Sigmoid colon (tissue), 7 donors: ENCODE data around the gene NEK6. TPM values are rescaled to one million over a fixed set of nuclear protein-coding genes. Genes with fewer than 3 reads are reported as not detected.

ENCODE experiments used
- DNase-seq: peaks from one replicate; pipeline ENCODE4 v3.0.0-alpha.2; 2019
- H3K27ac ChIP-seq, 4 donors: fragments of 200-600 bp; sonication (generic); one replicate each; pipeline ENCODE4 v1.5.1; 2016 to 2019; ENCODE audit warnings: mild to moderate bottlenecking in 1 of 4
- H3K27me3 ChIP-seq, 3 donors: fragments of 200-600 bp; sonication (generic); one replicate each; pipeline ENCODE4 v1.5.1; 2019; ENCODE audit warnings: mild to moderate bottlenecking in 1 of 3
- H3K36me3 ChIP-seq, 4 donors: fragments of 200-600 bp; sonication (generic); one replicate each; pipeline ENCODE4 v1.5.1; 2016 to 2019
- H3K4me1 ChIP-seq, 4 donors: fragments of 200-600 bp; sonication (generic); one replicate each; pipeline ENCODE4 v1.5.1; 2017 to 2019
- H3K4me3 ChIP-seq, 4 donors: fragments of 200-600 bp; sonication (generic); one replicate each; pipeline ENCODE4 v1.5.1; 2017 to 2019; ENCODE audit warnings: mild to moderate bottlenecking in 2 of 4, moderate library complexity in 1 of 4
- H3K9me3 ChIP-seq, 4 donors: fragments of 200-600 bp in 3 of 4; sonication (generic) in 3 of 4; one replicate each; pipeline versions ENCODE4 v1.5.1 to v1.6.1; 2013 to 2019
- EP300 ChIP-seq, 4 donors: sonication (generic); formaldehyde crosslinking; IDR thresholded peaks; one replicate each; pipeline ENCODE4 v1.6.1; 2017; ENCODE audit warnings: antibody characterized with exemption in 4 of 4
- POLR2A ChIP-seq, 2 donors: fragments of 450-650 bp; IDR thresholded peaks; one replicate each; pipeline ENCODE4 v1.6.1; 2016; ENCODE audit warnings: antibody characterized with exemption in 2 of 2, mild to moderate bottlenecking in 2 of 2, moderate library complexity in 2 of 2
- POLR2AphosphoS5 ChIP-seq, 4 donors: sonication (generic); formaldehyde crosslinking; IDR thresholded peaks; one replicate each; pipeline ENCODE4 v1.6.1; 2017; ENCODE audit warnings: antibody characterized with exemption in 4 of 4
- WGBS, 2 donors: extraction: QIAGEN DNeasy Blood & Tissue Kit; methylation state at CpG; one replicate each; pipeline ENCODE4 v1.1.7; 2013; 5-methylcytosine and 5-hydroxymethylcytosine counted together
- intact Hi-C: fragments of 100-400 bp; cut with DNase I; formaldehyde crosslinking; loops from one replicate; pipeline ENCODE4 v1.15.1; 2023
- polyA plus RNA-seq, 3 donors: library from polyadenylated mRNA; stranded (reverse); fragments of 200-250 nt; gene quantifications; one replicate each; pipeline ENCODE4 v1.2.3, GENCODE V29; 2013
- total RNA-seq, 4 donors: library from RNA; depleted of rRNA; stranded (reverse); fragments of >200 nt; gene quantifications; one replicate each; pipeline ENCODE4 v1.1.0, GENCODE V29; 2016
- TF ChIP-seq, protein P1 (sequence below), 4 experiments: fragments of 450-650 bp in 3 of 4; fragments of 200-600 bp in 1 of 4; IDR thresholded peaks; one replicate each; pipeline ENCODE4 v1.5.1; 2016 to 2019; ENCODE audit warnings: antibody characterized with exemption in 4 of 4, mild to moderate bottlenecking in 3 of 4, moderate library complexity in 2 of 4
- donor health status: healthy with polysubstance abuse.
- donor health status: Bipolar disorder and iron deficiency.
- donor health status: healthy.

The NEK6 gene
- total and polyA plus RNA-seq, 7 donors, result 8.2 to 36.2 (median 18.7) TPM

DNA sequence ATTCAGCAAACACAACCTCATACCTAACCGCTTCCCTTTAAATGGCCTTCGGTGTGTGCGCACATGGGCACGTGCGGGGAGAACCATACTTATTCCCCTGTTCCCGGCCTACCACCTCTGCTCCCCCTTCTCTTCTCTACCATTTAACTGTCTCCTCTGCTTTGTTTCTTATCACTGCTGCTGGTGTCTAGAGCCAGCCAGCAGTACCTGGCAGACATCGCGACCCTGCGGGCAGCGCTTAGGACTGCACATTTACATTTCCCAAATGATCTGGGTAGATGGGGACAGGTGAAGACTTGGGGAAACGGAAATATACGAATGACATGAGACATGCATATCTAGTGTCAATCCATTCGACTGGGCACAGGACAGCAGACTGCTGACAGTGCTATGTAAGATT is 100.9 kb downstream of the NEK6 start:
- Histone ChIP-seq H3K27ac (no peak overlapping the region), H3K9me3 (no peaks in the 10 kb centered on the region), H3K36me3 (peaks cover 0 to 33% (median 8%) of the 10 kb centered on the region in 4 donors), H3K4me1 (peaks cover 0 to 15% (median 11%) of the 10 kb centered on the region in 4 donors), H3K27me3 (no peaks in the 10 kb centered on the region), H3K4me3 (no peak overlapping the region)
- no peak for DNase-seq
- intact Hi-C loops, result no loop called here
- 95 to 96% methylated on average over 13 of the region's 13 CpGs for WGBS, 2 donors
- TF ChIP-seq, protein P1, sequence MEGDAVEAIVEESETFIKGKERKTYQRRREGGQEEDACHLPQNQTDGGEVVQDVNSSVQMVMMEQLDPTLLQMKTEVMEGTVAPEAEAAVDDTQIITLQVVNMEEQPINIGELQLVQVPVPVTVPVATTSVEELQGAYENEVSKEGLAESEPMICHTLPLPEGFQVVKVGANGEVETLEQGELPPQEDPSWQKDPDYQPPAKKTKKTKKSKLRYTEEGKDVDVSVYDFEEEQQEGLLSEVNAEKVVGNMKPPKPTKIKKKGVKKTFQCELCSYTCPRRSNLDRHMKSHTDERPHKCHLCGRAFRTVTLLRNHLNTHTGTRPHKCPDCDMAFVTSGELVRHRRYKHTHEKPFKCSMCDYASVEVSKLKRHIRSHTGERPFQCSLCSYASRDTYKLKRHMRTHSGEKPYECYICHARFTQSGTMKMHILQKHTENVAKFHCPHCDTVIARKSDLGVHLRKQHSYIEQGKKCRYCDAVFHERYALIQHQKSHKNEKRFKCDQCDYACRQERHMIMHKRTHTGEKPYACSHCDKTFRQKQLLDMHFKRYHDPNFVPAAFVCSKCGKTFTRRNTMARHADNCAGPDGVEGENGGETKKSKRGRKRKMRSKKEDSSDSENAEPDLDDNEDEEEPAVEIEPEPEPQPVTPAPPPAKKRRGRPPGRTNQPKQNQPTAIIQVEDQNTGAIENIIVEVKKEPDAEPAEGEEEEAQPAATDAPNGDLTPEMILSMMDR (IDR thresholded peaks at IDR 0.05), result no peak
- TF ChIP-seq POLR2AphosphoS5 (IDR thresholded peaks at IDR 0.05), result no peak
- TF ChIP-seq EP300 (IDR thresholded peaks at IDR 0.05), result no peak
- TF ChIP-seq POLR2A (IDR thresholded peaks at IDR 0.05), result no peak

DNA sequence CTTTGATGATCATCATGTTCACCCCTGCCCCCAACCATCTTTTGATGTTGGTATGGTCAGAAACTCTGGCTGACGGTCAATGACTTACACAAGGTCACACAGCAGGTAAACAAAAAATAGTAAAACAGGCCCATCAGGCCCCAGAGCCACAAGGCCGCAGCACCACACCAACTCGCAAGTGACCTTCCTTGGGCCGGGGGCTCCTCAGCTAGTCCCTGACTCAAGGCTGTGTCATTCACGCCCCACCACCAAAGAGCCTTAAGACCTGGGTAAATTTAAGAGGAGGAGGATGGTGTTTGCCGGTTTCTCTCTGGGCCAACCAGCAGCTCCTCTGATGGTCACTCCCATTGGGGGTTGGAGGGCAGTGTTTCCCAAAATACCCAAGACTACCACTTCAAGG is 101.7 kb downstream of the NEK6 start:
- intact Hi-C loops, result no loop called here
- Histone ChIP-seq H3K4me3 (no peak overlapping the region), H3K9me3 (no peaks in the 10 kb centered on the region), H3K4me1 (peaks cover 0 to 12% (median 11%) of the 10 kb centered on the region in 4 donors), H3K27ac (no peak overlapping the region), H3K36me3 (peaks cover 0 to 25% (median 7%) of the 10 kb centered on the region in 4 donors), H3K27me3 (no peaks in the 10 kb centered on the region)
- DNase-seq, result no peak
- TF ChIP-seq POLR2AphosphoS5 (IDR thresholded peaks at IDR 0.05) (no peak), POLR2A (IDR thresholded peaks at IDR 0.05) (no peak), EP300 (IDR thresholded peaks at IDR 0.05) (no peak)
- TF ChIP-seq, protein P1 (IDR thresholded peaks at IDR 0.05), result no peak
- 95 to 96% methylated on average over 6 of the region's 6 CpGs for WGBS, 2 donors

DNA sequence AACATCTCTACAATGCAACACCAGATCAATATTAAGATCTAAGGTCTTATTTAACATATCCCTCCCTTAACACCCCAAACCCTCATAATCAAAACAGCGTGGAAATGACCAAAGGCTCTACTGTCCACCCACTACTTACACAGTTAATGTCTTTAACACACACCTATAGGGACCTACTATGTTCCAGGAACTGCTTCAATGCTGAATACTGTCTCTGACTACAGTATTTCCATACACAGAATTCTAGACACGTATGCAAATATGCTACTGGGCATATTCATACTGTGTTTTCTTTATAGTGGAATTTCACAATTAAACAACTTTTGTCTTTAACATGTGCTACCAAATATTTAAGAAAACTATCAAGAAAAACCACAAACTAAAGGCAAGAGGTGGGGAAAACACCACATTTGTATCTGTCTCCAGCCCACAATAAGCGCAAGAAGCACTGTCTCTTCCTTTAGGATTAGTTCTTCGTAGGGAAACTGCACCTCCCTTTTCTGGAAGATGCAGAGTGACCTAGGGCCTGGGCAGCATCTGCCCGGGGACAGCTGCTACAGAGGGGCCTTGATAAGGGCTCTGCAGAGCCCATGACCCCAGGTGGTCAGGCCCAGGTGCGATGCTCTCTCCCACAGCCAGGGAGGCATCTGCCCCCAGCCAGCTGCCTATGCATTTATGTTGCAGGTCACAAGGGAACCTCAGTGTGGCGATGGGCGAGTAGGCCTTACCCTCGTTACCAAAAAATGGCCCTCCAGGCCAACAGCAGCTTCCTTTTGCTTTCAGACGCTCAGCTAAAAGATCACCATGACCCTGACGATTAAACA is 102.3 kb downstream of the NEK6 start:
- 88 to 89% methylated on average over 11 of the region's 11 CpGs for WGBS, 2 donors
- peaks cover 0 to 12% (median 11%) of the 10 kb centered on the region in 4 donors for H3K4me1 ChIP-seq
- H3K4me3 ChIP-seq, result no peak overlapping the region
- TF ChIP-seq, protein P1 (IDR thresholded peaks at IDR 0.05), result no peak
- TF ChIP-seq POLR2A (IDR thresholded peaks at IDR 0.05) (no peak), EP300 (IDR thresholded peaks at IDR 0.05) (no peak), POLR2AphosphoS5 (IDR thresholded peaks at IDR 0.05) (no peak)
- H3K9me3 ChIP-seq, result no peaks in the 10 kb centered on the region
- H3K36me3 ChIP-seq, result peaks cover 0 to 18% (median 6%) of the 10 kb centered on the region in 4 donors
- DNase-seq, result no peak
- no peaks in the 10 kb centered on the region for H3K27me3 ChIP-seq
- no peak overlapping the region for H3K27ac ChIP-seq
- intact Hi-C loops, result no loop called here

DNA sequence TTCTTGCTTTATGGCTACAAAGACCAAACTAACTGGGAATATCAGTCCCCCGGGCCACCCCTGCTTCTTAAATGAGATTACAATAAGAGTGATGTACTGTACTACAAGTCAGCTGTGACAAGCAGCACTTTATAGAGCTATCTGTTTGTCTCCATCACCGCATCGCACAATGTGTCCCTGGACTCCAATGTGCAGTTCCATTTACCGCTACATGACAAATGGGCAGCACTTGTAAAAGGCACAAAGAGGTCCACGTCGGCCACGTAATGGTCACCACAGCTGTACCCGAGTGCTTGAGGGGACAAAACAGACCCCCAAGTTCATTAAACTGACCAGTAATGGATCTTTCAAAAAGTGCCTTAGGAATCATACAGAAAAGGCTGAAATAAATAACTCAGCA is 103.4 kb downstream of the NEK6 start:
- Histone ChIP-seq H3K4me1 (peaks cover 0 to 12% (median 11%) of the 10 kb centered on the region in 4 donors), H3K36me3 (peaks cover 0 to 10% (median 4%) of the 10 kb centered on the region in 4 donors), H3K9me3 (no peaks in the 10 kb centered on the region), H3K27ac (no peak overlapping the region), H3K27me3 (no peaks in the 10 kb centered on the region), H3K4me3 (no peak overlapping the region)
- TF ChIP-seq POLR2A (IDR thresholded peaks at IDR 0.05) (no peak), EP300 (IDR thresholded peaks at IDR 0.05) (no peak), POLR2AphosphoS5 (IDR thresholded peaks at IDR 0.05) (no peak)
- TF ChIP-seq, protein P1 (IDR thresholded peaks at IDR 0.05), result no peak
- WGBS, 2 donors, result 92 to 93% methylated on average over 8 of the region's 8 CpGs
- intact Hi-C loops, result no loop called here
- DNase-seq, result no peak
